HG03135 (cell line): ENCODE data around the gene PI16.

Experiments
- ATAC-seq: cut with Tn5 transposase; IDR thresholded peaks from one replicate; pipeline ENCODE4 v1.9.1; 2021; ENCODE audit warnings: mild to moderate bottlenecking, moderate library complexity; ENCODE audit not compliant: unreplicated experiment

Gene PI16, protein sequence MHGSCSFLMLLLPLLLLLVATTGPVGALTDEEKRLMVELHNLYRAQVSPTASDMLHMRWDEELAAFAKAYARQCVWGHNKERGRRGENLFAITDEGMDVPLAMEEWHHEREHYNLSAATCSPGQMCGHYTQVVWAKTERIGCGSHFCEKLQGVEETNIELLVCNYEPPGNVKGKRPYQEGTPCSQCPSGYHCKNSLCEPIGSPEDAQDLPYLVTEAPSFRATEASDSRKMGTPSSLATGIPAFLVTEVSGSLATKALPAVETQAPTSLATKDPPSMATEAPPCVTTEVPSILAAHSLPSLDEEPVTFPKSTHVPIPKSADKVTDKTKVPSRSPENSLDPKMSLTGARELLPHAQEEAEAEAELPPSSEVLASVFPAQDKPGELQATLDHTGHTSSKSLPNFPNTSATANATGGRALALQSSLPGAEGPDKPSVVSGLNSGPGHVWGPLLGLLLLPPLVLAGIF

DNA sequence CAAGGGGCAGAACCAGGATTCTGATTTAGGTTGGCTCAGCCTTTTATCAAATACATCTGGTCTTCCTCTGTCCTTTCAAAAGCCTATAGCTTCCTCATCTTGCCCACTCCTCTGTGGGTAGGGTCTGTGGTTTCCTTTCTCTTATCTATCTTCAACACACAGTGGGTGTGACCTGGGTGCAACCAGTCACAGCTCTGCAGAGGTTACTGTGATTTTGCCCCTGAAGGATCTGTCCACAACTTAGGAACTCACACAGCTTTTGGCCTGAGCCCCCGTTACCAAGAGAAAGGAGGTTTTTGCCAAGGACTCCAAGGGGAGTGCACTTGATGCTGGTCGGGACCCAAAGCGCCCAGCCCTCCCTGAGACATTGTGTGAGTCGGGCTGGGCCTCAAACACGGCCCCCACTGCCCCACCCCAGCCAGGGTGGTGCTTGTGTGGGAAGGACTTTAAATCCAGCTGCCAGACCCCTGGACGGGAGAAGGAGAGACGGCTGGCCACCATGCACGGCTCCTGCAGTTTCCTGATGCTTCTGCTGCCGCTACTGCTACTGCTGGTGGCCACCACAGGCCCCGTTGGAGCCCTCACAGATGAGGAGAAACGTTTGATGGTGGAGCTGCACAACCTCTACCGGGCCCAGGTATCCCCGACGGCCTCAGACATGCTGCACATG lies at the start of gene PI16:
TSS of gene PI16 (plus strand) at position 477 of the 670 bp plus-strand sequence. CDS start at position 500, 23 bp downstream.
- ATAC-seq = no peak

DNA sequence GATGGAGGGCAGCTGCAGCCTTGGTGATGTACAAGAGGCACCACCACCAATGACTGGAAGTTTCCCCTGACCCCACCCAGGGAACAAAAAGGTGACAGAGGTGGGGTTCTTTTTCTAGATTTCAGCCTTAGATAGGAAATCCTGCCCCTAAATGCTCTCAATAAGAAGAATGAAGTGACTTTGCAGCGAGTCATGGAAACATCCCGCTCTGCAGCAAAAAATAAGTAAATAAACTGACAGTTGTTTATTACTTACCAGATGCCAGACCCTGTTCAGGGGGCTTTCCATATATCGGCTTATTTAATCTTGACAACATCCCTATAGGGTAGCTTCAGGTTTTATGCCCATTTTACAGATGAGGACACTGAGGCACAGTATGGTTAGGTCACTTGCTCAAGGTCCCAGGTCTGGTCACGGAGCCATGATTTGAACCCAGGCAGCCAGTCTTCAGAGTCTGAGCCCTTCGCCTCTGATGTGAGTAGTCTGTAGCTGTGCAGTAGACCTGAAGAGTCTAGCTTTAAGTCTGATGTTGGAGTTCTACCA lies 49.6 kb upstream of the PI16 start:
- no peak for ATAC-seq

DNA sequence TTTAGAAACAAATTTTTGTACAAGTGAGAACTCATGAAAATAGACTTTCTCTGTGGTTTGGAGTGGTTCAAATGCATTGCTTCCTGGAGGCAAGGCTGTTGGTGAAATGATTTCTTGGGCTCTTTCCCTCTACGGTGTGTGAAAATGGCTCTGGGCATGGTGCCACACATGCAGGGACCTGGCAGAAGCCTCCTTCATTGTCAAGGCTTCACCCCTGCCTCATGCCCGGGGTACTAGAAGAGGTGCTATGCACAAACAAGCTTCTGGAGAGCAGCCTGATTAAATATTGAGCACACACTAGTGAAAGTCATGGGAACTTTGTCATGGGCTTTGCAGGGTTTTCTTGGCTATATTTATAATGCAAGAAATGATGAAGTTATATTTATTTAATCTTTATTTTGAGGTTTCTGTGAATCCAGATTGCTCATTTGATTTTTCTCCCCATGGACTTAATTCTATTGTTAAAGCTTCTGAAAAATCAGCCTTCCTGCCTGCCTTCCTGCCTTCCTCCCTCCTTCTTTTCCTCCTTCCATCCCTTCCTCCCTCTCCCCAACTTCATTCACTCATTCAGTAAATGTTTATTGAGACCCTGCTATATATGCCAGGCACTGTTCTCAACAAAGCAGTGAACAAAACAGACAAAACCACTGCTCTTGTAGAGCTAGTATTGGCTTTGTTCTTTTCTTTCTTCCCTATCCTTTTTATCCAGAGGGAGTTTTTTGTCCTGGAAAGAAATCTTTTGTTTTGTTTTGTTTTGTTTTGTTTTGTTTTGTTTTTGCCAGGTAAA lies 47.8 kb upstream of the PI16 start:
- ATAC-seq = no peak

DNA sequence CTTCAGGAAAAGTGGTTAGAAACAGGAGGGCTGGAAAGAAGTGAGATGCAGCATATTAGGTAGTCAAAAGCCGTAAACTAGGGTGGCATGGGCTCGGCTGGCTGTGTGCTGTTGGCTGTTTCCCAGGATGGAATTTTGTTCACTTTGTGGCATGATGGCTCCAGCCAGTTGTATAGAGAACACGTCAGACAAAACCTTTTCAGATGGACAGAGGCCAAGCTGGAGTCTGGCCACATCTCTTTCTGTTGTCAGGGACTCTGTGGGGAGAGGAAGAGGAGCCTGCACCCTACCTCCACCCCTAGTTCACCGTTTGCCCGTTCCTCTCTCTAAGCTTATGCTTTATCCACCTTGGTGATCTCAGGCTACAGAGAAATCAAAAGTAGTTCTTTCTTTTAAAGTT lies 46.8 kb upstream of the PI16 start:
- no peak for ATAC-seq

DNA sequence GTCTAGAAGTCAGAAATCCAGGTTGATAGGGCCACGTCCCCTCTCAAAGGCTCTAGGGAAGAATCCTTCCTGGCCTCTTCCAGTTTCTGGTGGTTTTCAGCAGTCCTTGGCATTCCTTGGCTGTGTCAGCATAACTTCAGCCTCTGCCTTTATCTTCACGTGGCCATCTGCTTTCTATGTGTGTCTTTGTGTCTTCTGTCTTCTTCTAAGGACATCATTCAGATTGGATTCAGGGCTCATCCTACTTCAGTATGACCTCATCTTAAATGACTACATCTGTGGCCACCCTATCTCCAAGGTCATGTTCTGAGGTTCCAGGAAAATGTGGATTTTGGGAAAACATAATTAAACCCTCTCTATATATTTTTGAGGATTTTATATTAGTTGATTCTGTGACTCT lies 45.8 kb upstream of the PI16 start:
- ATAC-seq = no peak

DNA sequence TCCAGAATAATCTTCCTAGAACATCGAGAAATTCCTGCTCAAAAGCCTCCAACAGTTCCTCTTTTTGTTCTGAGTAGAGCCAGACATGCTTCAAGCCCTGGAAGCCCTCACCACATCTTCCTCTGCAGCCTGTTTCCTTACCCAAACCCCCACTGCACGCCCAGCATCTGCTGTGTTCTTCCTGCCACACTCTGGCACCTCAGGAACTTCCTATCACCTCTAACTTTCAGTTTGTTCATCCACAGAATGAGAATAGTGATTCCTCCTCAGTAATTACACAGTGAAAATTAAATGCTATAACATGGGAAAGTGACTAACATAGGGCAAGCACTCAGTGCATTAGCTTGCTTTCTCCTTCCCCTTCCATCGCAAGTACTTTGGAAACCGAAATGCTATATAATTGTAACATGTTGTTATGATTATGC lies 42.5 kb upstream of the PI16 start:
- ATAC-seq = no peak

DNA sequence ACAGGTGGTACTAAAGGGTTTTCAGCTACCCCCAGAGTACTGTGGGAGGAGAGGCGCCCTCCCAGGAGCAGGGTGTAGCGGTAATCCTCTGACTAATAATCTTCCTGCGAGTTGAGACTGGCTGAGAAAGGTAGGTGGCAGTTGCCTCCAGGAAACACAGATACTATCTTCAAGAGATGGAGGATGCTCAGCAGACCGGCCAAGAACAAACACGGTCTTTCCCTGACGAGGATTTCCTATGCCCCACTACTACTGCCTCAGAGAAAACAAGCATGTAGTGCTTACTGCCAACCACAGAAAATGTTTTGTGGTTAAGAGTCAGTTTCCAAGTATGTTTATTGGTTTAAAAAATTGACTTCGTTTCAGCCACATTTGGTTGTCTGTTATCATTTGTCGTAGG lies 42.0 kb upstream of the PI16 start:
- ATAC-seq = peak; percentile 84

DNA sequence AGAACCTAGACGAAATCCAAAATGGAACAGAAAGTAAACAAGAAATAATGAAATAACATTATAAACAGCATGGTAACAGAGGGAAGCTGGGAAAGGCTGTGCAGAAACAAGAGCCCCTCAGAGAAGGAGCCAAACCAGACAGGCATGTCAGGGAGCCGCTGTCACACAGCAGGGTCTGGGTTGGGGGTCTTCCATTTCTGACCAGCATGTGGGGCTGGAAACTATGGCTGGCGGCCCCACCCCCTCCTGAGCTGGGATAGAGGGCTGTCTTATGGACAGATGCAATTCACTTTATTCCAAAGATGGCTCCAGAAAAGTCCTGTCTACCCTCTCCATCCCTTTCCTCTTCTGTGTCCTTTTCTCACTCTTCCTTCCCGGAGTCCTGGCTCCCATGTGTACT lies 41.5 kb upstream of the PI16 start:
- ATAC-seq = no peak

DNA sequence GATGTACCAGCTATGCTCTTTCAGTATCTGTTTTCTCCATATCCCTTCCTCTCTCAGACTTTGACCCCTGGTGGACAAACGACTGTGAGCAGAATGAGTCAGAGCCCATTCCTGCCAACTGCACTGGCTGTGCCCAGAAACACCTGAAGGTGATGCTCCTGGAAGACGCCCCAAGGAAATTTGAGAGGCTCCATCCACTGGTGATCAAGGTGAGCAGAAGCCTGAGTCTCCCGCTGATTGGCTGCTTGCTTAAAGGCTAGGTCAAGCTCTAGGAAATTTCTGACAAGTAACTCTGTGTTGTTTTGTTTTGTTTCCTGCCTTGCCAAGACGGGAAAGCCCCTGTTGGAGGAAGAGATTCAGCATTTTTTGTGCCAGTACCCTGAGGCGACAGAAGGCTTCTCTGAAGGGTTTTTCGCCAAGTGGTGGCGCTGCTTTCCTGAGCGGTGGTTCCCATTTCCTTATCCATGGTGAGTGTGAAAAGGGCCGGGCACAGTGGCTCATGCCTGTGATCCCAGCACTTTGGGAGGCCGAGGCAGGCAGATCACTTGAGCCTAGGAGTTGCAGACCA lies 40.2 kb upstream of the PI16 start:
- ATAC-seq = no peak

DNA sequence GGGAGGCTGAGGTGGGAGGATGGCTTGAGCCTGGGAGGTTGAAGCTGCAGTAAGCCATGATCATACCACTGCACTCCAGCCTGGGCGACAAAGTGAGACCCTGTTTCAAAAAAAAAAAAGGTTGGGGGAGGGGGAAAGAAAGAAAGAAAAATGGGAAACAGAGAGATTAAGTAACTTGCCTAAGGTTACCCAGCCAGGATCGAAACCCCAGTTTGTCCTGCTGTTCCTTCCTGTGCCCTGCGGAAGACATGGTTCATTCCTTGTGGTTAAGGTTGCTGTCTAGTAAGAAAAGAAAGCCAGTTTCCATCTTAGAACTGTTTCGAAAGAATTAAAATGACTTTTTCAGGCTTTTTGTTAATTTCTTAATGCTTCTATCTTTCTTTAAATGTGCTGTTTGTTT lies 38.9 kb upstream of the PI16 start:
- no peak for ATAC-seq

DNA sequence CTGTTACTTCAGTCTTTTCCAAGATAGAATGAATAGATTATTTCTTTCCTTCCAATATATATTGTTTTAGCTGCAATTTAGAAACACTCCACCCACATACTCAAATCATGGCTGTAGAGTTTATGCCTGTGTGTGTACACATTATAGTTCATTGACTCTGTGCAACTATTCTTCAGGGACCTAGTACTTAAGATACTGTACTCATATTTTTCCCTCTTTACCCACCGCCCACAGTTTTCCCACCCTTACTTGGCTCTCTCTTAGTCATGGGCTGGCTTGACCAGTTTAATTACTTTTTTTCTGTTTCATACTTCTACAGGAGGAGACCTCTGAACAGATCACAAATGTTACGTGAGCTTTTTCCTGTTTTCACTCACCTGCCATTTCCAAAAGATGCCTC lies 38.4 kb upstream of the PI16 start:
- no peak for ATAC-seq

DNA sequence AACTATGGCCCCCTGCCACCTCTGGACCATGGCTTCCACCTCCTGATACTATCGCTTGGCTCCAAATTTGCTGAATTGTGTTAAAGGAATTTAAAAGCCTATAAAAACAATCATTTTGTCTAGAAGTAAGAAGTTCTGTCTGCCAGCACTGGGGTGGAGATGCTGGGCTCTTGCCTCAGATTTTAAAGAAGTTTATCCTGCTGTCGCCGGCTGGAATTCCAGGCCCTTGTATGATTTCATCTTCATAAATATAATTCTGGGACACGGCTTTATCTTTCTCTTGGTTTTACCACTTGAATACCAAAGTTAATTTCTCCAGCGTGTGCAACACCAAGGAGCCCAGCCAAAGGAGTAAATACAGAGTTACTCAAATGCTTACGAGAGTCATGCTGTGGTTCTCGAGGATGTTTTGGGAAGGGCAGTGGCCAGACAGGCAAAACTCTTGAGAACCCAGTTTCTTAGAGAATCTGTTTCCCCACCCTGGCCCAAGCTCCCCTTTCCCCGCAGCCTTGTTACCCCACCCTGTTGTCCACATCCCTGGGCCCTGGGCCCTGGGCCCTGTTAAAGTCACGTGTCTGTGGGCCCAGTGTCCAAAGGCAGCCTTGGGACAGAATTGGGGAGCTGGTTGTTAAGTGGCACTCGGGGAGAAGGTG lies 36.9 kb upstream of the PI16 start:
- no peak for ATAC-seq

DNA sequence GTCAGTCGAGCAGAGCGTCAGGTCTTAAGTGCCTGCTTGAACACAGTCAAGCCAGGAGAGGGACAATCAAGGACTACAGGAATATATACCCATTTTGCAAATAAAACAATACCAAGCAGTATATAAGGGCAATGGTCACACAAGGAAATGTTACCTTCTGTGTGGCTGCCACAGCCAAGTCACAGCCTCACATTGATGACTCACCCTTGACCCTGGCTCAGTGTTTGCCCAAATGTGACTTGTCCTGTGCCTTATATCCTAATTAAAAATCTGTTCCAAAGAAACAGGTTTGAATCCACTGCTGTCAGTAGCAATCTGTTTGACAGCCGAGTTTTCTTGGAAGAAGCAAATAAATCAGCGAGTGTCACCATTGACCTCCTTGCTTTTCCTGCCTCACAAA lies 34.5 kb upstream of the PI16 start:
- no peak for ATAC-seq

DNA sequence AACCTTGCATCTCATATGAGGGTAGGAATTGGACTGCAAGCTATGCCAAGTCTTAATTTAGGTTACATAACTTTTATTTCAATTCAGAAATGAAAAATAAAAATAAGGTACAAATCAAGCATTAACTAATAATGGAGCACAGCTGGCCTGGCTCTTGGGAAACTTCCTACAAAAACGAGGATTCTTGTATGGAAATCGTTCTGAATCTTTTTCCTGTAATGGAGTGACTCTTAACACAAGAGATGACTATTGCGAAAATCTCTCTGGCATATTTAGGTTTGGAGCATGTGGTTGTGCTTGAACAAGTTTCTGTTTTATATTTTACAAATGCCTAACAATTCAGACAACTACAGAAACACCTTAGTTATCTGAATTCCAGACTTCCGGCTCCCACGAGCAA lies 34.0 kb upstream of the PI16 start:
- ATAC-seq = no peak

DNA sequence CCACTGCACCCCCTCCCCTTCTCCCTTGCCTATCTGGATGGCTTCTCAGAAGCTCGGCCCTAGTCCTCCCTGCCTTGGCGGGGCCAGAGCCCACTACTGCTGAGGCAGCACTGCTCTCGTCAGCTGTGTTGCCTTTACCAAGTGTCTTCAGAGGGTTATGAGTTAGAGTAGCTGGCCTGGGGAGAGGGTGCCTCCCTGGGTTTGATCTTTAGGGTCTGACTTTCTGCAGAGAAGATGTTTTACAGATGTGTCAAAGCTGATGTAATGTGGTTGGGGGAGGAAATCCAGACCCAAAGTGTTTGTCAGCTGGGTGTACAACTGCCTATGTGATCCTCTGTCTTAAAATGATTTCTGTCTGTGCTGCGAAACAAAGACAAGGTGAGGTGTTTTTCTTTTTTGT lies 30.4 kb upstream of the PI16 start:
- ATAC-seq = no peak

DNA sequence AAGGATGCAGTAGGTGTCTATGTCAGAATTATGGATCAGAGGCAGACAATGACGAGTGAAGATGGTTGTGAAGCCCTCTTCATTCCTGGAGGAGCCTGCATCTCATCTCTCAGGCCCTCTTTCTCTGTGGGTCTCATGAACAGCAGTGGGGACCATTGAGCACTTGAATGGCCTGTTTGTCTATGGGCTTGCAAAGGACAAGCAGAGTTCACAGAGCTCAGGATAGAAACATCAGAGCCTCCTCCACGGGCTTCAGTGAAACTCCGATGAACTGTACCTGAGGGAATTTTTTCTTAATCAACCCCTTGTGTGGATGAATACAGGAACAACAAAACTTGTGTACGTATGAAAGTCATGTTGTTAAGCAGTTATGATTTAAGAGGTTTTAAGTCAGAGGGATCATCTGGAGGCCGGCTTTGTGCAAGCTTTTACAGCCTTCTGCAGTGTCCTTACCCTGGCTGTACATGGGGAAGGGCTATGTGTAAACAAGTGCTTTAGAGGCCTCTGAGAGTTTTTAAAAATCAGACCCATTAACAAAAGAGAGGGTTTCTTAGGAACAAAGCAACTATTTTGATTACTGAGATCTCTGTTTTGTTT lies 29.7 kb upstream of the PI16 start:
- no peak for ATAC-seq

DNA sequence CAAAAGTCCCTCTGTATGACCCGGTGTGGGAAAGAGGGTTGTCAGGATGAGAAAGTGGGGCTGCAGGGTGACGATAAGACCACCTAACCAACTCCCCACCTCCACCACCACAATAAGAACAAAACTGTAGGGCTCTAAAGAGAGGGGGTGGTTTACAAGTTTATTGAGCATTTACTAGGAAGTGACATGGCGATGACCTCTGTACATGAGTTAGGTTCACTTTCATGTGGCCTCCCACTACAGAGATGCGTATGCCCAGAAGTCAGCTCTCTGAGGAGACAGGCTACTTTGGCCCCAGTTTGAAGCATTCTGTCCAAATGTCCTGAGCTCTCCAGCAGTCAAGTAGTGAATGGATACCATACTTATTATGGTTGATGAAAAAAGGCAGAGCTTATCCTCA lies 28.7 kb upstream of the PI16 start:
- no peak for ATAC-seq

DNA sequence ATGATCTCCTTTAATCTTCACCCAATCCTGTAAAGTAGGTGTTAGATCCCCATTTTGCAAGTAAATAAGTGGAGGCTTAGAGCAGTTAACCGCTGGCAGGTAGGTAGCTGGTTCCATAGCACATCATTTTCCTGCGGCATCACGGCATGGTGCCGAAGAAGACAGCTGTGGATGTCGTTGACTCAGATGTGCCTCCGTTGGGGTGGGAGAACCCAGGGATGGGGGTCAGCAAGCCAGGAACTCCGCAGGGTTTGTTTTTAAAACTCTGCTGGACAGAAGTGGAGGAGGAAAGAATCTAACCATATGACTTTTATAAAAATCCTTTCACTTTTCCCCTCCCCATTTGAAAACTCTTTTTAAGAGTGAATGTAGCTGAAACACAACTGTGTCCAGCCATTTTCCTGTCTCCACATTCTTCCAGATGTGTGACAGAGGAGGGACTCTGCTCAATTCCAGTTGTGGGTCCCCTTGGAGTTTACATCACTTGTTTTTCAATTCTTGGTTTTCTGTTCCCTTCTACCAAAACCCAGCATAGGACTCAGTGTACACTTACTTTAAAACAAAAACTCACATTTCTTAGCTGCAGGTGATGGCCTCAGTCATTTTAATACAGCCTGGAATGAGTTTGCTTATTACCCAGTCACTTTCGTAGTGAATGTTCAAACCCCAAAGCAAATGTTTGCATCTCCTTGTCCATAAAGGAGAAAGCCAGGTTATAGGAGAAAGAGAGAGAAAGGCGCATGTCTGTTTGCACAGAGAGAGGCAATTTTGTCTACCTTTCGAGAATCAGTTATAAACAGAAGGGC lies 27.6 kb upstream of the PI16 start:
- no peak for ATAC-seq
